Endodermal cell (in vitro differentiated cells): Measurements from ENCODE around the gene TBCK. TPM values are rescaled to one million over a fixed set of nuclear protein-coding genes. Genes with fewer than 3 reads are reported as not detected.

Experiments
- DNase-seq: peaks from one replicate; pipeline ENCODE4 v3.0.0-alpha.2; 2017
- H3K27ac ChIP-seq: 2 replicates; pipeline ENCODE4 v1.5.1; 2013; ENCODE audit warnings: mild to moderate bottlenecking, low read depth, low read length, moderate library complexity
- H3K27me3 ChIP-seq: 2 replicates; pipeline ENCODE4 v1.6.1; 2013; ENCODE audit warnings: mild to moderate bottlenecking, low read length, moderate library complexity; ENCODE audit not compliant: insufficient read depth, control insufficient read depth, poor library complexity, severe bottlenecking
- H3K36me3 ChIP-seq: 2 replicates; pipeline ENCODE4 v1.7.0; 2013; ENCODE audit warnings: mild to moderate bottlenecking, low read length, moderate library complexity; ENCODE audit not compliant: control insufficient read depth, insufficient read depth
- H3K4me1 ChIP-seq: one replicate; pipeline ENCODE4 v1.7.0; 2013; ENCODE audit warnings: low read length; ENCODE audit not compliant: control insufficient read depth, insufficient read depth
- H3K4me3 ChIP-seq: 2 replicates; pipeline ENCODE4 v1.5.1; 2013; ENCODE audit warnings: mild to moderate bottlenecking, low read length, moderate library complexity
- H3K9ac ChIP-seq: 2 replicates; pipeline ENCODE4 v1.6.1; 2013; ENCODE audit warnings: mild to moderate bottlenecking, low read length, moderate library complexity; ENCODE audit not compliant: poor library complexity, severe bottlenecking; ENCODE audit errors: extremely low read depth
- H3K9me3 ChIP-seq: 2 replicates; pipeline ENCODE4 v1.6.1; 2013; ENCODE audit warnings: mild to moderate bottlenecking, low read length, moderate library complexity; ENCODE audit not compliant: control insufficient read depth
- H3K27ac Mint-ChIP-seq: 2 replicates; pipeline ENCODE4 v1.8.0; 2020; ENCODE audit warnings: mixed read lengths
- H3K27me3 Mint-ChIP-seq: 2 replicates; pipeline ENCODE4 v1.8.0; 2021; ENCODE audit warnings: mild to moderate bottlenecking, mixed read lengths; ENCODE audit not compliant: insufficient read depth
- H3K36me3 Mint-ChIP-seq: 2 replicates; pipeline ENCODE4 v1.8.0; 2020; ENCODE audit warnings: low read depth, mixed read lengths
- H3K4me1 Mint-ChIP-seq: 2 replicates; pipeline ENCODE4 v1.8.0; 2020; ENCODE audit warnings: mixed read lengths
- H3K4me3 Mint-ChIP-seq: 2 replicates; pipeline ENCODE4 v1.8.0; 2020; ENCODE audit warnings: mild to moderate bottlenecking, moderate library complexity, mixed read lengths
- H3K9me3 Mint-ChIP-seq: 2 replicates; pipeline ENCODE4 v1.8.0; 2020; ENCODE audit warnings: mild to moderate bottlenecking, mixed read lengths
- WGBS, 2 experiments: methylation state at CpG; one replicate each; pipeline versions ENCODE4 v1.1.5 to v1.1.7; 2013; ENCODE audit warnings: missing lambda C conversion rate in 2 of 2, mixed read lengths in 1 of 2; ENCODE audit not compliant: insufficient coverage in 1 of 2, insufficient read length in 1 of 2; 5-methylcytosine and 5-hydroxymethylcytosine counted together
- total RNA-seq, 2 donors: library from RNA; stranded (reverse); fragmentation: NEBNext Ultra II Directional in 1 of 2; extraction: Animal tissue kit (Norgen Biotek cat#: 25700) in 1 of 2; gene quantifications; 2 replicates in 1 of 2; 3 replicates in 1 of 2; pipeline ENCODE4 v1.2.1, GENCODE V29; 2021
- TF ChIP-seq, protein P1 (sequence below): fragments of 200-600 bp; sonication (generic); conservative IDR thresholded peaks from 2 replicates; pipeline ENCODE4 v1.5.0; 2021; ENCODE audit warnings: antibody characterized with exemption, mild to moderate bottlenecking

The TBCK gene
- total RNA-seq, 2 donors from 2014 or later = 48.3 to 52.9 TPM

- TF ChIP-seq, protein P1, sequence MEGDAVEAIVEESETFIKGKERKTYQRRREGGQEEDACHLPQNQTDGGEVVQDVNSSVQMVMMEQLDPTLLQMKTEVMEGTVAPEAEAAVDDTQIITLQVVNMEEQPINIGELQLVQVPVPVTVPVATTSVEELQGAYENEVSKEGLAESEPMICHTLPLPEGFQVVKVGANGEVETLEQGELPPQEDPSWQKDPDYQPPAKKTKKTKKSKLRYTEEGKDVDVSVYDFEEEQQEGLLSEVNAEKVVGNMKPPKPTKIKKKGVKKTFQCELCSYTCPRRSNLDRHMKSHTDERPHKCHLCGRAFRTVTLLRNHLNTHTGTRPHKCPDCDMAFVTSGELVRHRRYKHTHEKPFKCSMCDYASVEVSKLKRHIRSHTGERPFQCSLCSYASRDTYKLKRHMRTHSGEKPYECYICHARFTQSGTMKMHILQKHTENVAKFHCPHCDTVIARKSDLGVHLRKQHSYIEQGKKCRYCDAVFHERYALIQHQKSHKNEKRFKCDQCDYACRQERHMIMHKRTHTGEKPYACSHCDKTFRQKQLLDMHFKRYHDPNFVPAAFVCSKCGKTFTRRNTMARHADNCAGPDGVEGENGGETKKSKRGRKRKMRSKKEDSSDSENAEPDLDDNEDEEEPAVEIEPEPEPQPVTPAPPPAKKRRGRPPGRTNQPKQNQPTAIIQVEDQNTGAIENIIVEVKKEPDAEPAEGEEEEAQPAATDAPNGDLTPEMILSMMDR = no peak
- Histone ChIP-seq H3K27me3 (no peaks in the 10 kb centered on the region), H3K9ac (no peak overlapping the region), H3K27ac (no peak overlapping the region), H3K4me3 (no peak overlapping the region), H3K9me3 (peaks cover 26% of the 10 kb centered on the region), H3K4me1 (no peaks in the 10 kb centered on the region), H3K36me3 (peaks cover 26% of the 10 kb centered on the region)
- DNase-seq = no peak
- Mint-ChIP-seq H3K27me3 (no peaks in the 10 kb centered on the region), H3K27ac (no peak overlapping the region), H3K4me1 (no peaks in the 10 kb centered on the region), H3K4me3 (no peak overlapping the region), H3K9me3 (peaks cover 27% of the 10 kb centered on the region), H3K36me3 (peaks cover 42% of the 10 kb centered on the region)
- 91 to 100% methylated on average over 1 of the region's 1 CpG for WGBS, 2 experiments
Measured at GRCh38 chr4:106165351-106166010, 150.5 kb downstream of the TBCK start.

GRCh38 chr4:106162278-106162677 lies 153.7 kb downstream of the TBCK start:
- WGBS, 2 experiments = 94% methylated on average over 3 of the region's 3 CpGs; no CpG with 5 or more reads in 1 of the 2 experiments
- Mint-ChIP-seq H3K9me3 (peaks cover 21% of the 10 kb centered on the region), H3K27ac (no peak overlapping the region)

GRCh38 chr4:106160560-106160959 lies 155.4 kb downstream of the TBCK start:
- Histone ChIP-seq H3K4me1 (no peaks in the 10 kb centered on the region), H3K4me3 (no peak overlapping the region), H3K27ac (no peak overlapping the region), H3K9me3 (peaks cover 19% of the 10 kb centered on the region), H3K9ac (no peak overlapping the region), H3K27me3 (no peaks in the 10 kb centered on the region), H3K36me3 (peaks cover 17% of the 10 kb centered on the region)
- DNase-seq = no peak
- H3K27me3 Mint-ChIP-seq = no peaks in the 10 kb centered on the region
- no peak overlapping the region for H3K27ac Mint-ChIP-seq
- TF ChIP-seq, protein P1 = no peak
- H3K4me1 Mint-ChIP-seq = no peaks in the 10 kb centered on the region
- 97 to 100% methylated on average over 1 to 2 of the region's 2 CpGs for WGBS, 2 experiments
- H3K4me3 Mint-ChIP-seq = no peak overlapping the region
- H3K9me3 Mint-ChIP-seq = peaks cover 21% of the 10 kb centered on the region
- peaks cover 43% of the 10 kb centered on the region for H3K36me3 Mint-ChIP-seq

More at GRCh38 chr4:106162278-106162677, 153.7 kb downstream of the TBCK start:
- Histone ChIP-seq H3K27ac (no peak overlapping the region), H3K4me1 (no peaks in the 10 kb centered on the region), H3K9me3 (peaks cover 19% of the 10 kb centered on the region), H3K27me3 (no peaks in the 10 kb centered on the region), H3K36me3 (peaks cover 16% of the 10 kb centered on the region), H3K4me3 (no peak overlapping the region), H3K9ac (no peak overlapping the region)
- DNase-seq = no peak
- peaks cover 34% of the 10 kb centered on the region for H3K36me3 Mint-ChIP-seq
- TF ChIP-seq, protein P1 = no peak
- H3K4me1 Mint-ChIP-seq = no peaks in the 10 kb centered on the region
- H3K27me3 Mint-ChIP-seq = no peaks in the 10 kb centered on the region
- no peak overlapping the region for H3K4me3 Mint-ChIP-seq
